ENCODE results near the gene SMIM27. TPM values are rescaled to one million over a fixed set of nuclear protein-coding genes. Genes with fewer than 3 reads are reported as not detected.
"Not testable (repeated sequence)": the region's sequence is repeated elsewhere in the genome, so short reads cannot be mapped to it uniquely, and the experiment has no call there.

The SMIM27 gene
- total and polyA plus RNA-seq, 2 donors (not counting 1 experiment from before 2014, with no cell fraction given), result 9.5 to 20.9 TPM

- ATAC-seq (ENCODE audit: low read depth) (no peak), DNase-seq (no peak)
- Mint-ChIP-seq H3K4me1 (peaks cover 29% of the 10 kb centered on the region), H3K27ac (no peak overlapping the region), H3K4me3 (no peak overlapping the region), H3K9me3 (ENCODE audit: insufficient read depth) (no peaks in the 10 kb centered on the region), H3K27me3 (no peaks in the 10 kb centered on the region)
- TF ChIP-seq EZH2 (IDR thresholded peaks at IDR 0.05; ENCODE audit: borderline replicate concordance, insufficient read depth, low read depth, low read length, poor library complexity, severe bottlenecking) (no peak), CTCF (IDR thresholded peaks at IDR 0.05) (no peak)
- Histone ChIP-seq H3K9me3 (ENCODE audit: control extremely low read depth in 1 of 3, control insufficient read depth in 2 of 3, insufficient read depth in 1 of 3, low read length in 2 of 3) (no peaks in the 10 kb centered on the region), H3K27me3 (replicated peaks in 1 of 4; ENCODE audit: control extremely low read depth in 1 of 4, control insufficient read depth in 3 of 4, insufficient read depth in 4 of 4, low read length in 3 of 4) (no peaks in the 10 kb centered on the region), H3K9ac (ENCODE audit: low read length) (no peak overlapping the region), H3K36me3 (replicated peaks in 1 of 2; ENCODE audit: control extremely low read depth in 1 of 2, control insufficient read depth in 1 of 2, extremely low read depth in 1 of 2, insufficient read depth in 2 of 2, low read length in 1 of 2) (peaks cover 6 to 25% of the 10 kb centered on the region in 2 experiments), H4K20me1 (ENCODE audit: control insufficient read depth, insufficient read depth, low read length, poor library complexity, severe bottlenecking) (peaks cover 26% of the 10 kb centered on the region), H3K4me3 (ENCODE audit: control extremely low read depth in 1 of 5, extremely low read depth in 1 of 5, insufficient read depth in 1 of 5, low read depth in 2 of 5, low read length in 4 of 5) (no peak overlapping the region), H3K79me2 (ENCODE audit: control insufficient read depth, insufficient read depth, low read length) (peaks cover 81% of the 10 kb centered on the region), H3K4me1 (ENCODE audit: control insufficient read depth in 2 of 2, insufficient read depth in 2 of 2, low read length in 2 of 2) (peaks cover 7% of the 10 kb centered on the region in 2 donors), H3K4me2 (replicated peaks; ENCODE audit: low read depth, low read length, poor library complexity, severe bottlenecking) (no peak overlapping the region), H3K27ac (ENCODE audit: low read length in 2 of 2) (no peak overlapping the region), H2AFZ (ENCODE audit: insufficient read depth, low read depth, low read length, poor library complexity, severe bottlenecking) (no peak overlapping the region)
- no CpG with 5 or more reads among the region's 1 CpG for WGBS (ENCODE audit: insufficient coverage)
- POLR2A ChIA-PET, result no interaction called here
- CTCF ChIA-PET, result interaction anchor here (1.5 to 2.2 kb wide), 3 partner anchors 26 to 167 kb away, joined by 4 to 7 read pairs (median 7); no protein-coding TSS in a partner anchor
- intact Hi-C loops (cut with micrococcal nuclease), result no loop called here
Measured at GRCh38 chr9:32545884-32546283, 6.2 kb upstream of the SMIM27 start.

DNA sequence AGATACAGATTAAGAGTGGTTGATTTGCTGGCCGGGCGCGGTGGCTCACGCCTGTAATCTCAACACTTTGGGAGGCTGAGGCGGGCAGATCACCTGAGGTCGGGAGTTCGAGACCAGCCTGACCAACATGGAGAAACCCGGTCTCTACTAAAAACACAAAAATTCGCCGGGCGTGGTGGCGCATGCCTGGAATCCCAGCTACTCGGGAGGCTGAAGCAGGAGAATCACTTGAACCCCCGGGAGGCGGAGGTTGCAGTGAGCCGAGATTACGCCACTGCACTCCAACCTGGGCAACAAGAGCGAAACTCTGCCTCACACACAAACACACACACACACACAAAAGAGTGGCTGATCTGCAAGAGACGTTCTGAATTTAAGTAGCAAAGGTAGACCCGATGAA is 3.9 kb upstream of the SMIM27 start:
- WGBS (ENCODE audit: insufficient coverage), result 97% methylated on average over 20 of the region's 20 CpGs
- H3K9ac ChIP-seq (ENCODE audit: low read length); H3K4me3 ChIP-seq (ENCODE audit: control extremely low read depth in 1 of 5, extremely low read depth in 1 of 5, insufficient read depth in 1 of 5, low read depth in 2 of 5, low read length in 4 of 5); H3K9me3 ChIP-seq (ENCODE audit: control extremely low read depth in 1 of 3, control insufficient read depth in 2 of 3, insufficient read depth in 1 of 3, low read length in 2 of 3); H3K27me3 Mint-ChIP-seq; H3K36me3 ChIP-seq (replicated peaks in 1 of 2; ENCODE audit: control extremely low read depth in 1 of 2, control insufficient read depth in 1 of 2, extremely low read depth in 1 of 2, insufficient read depth in 2 of 2, low read length in 1 of 2); POLR2A ChIA-PET; H3K9me3 Mint-ChIP-seq (ENCODE audit: insufficient read depth); H3K27ac ChIP-seq (ENCODE audit: low read length in 2 of 2); H2AFZ ChIP-seq (ENCODE audit: insufficient read depth, low read depth, low read length, poor library complexity, severe bottlenecking); H3K27me3 ChIP-seq (replicated peaks in 1 of 4; ENCODE audit: control extremely low read depth in 1 of 4, control insufficient read depth in 3 of 4, insufficient read depth in 4 of 4, low read length in 3 of 4); DNase-seq; ATAC-seq (ENCODE audit: low read depth); H3K27ac Mint-ChIP-seq; H3K4me2 ChIP-seq (replicated peaks; ENCODE audit: low read depth, low read length, poor library complexity, severe bottlenecking); intact Hi-C loops (cut with micrococcal nuclease): not testable (repeated sequence)
- CTCF ChIA-PET, result interaction anchor here (0.8 to 5.2 kb wide), 2 partner anchors 22 to 25 kb away, joined by 4 to 30 read pairs; partner anchors contain the start of genes NDUFB6 and RIGI
- peak overlapping the region; percentile 40 for H3K4me3 Mint-ChIP-seq
- Histone ChIP-seq H3K4me1 (ENCODE audit: control insufficient read depth in 2 of 2, insufficient read depth in 2 of 2, low read length in 2 of 2) (peaks cover 13 to 14% of the 10 kb centered on the region in 2 donors), H4K20me1 (ENCODE audit: control insufficient read depth, insufficient read depth, low read length, poor library complexity, severe bottlenecking) (peaks cover 26% of the 10 kb centered on the region), H3K79me2 (ENCODE audit: control insufficient read depth, insufficient read depth, low read length) (peaks cover 83% of the 10 kb centered on the region)
- peaks cover 32% of the 10 kb centered on the region for H3K4me1 Mint-ChIP-seq

Data from B cell (primary cell).